HG03025 (cell line): ENCODE results near the gene OR4K2.
"Not testable (repeated sequence)": the region's sequence is repeated elsewhere in the genome, so short reads cannot be mapped to it uniquely, and the experiment has no call there.

Source experiments
- ATAC-seq: cut with Tn5 transposase; IDR thresholded peaks from one replicate; pipeline ENCODE4 v1.9.1; 2021; ENCODE audit warnings: mild to moderate bottlenecking, moderate library complexity; ENCODE audit not compliant: unreplicated experiment, low FRiP score

OR4K2 gene, protein sequence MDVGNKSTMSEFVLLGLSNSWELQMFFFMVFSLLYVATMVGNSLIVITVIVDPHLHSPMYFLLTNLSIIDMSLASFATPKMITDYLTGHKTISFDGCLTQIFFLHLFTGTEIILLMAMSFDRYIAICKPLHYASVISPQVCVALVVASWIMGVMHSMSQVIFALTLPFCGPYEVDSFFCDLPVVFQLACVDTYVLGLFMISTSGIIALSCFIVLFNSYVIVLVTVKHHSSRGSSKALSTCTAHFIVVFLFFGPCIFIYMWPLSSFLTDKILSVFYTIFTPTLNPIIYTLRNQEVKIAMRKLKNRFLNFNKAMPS

DNA sequence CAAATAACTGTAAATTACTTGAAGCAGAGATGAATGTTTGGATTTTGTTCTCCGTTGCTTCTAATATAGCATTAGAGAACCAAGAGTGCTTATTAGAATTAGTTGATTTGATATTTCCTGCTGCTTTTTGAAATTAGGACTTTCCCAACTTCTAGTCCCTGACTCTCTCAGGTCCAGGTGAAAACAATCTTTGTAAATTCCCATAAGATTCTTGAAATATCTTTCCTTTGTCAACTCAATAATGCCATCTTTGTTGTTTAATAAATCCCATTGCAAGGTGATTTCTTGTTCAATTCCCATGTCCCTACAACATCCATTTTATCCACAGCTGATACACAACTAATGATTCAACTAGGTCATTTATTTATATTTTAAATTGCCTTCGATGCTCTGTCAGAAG, at the start of gene OR4K2:
Gene OR4K2, plus strand, starts transcription at position 301 of the 400 bp plus-strand sequence. CDS start 1,126 bp downstream, outside the sequence.
- ATAC-seq, result no peak

DNA sequence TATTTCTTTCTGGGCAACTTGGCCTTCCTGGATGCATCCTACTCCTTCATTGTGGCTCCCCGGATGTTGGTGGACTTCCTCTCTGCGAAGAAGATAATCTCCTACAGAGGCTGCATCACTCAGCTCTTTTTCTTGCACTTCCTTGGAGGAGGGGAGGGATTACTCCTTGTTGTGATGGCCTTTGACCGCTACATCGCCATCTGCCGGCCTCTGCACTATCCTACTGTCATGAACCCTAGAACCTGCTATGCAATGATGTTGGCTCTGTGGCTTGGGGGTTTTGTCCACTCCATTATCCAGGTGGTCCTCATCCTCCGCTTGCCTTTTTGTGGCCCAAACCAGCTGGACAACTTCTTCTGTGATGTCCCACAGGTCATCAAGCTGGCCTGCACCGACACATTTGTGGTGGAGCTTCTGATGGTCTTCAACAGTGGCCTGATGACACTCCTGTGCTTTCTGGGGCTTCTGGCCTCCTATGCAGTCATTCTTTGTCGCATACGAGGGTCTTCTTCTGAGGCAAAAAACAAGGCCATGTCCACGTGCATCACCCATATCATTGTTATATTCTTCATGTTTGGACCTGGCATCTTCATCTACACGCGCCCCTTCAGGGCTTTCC, 47.2 kb upstream of the OR4K2 start:
- ATAC-seq, result not testable (repeated sequence)

DNA sequence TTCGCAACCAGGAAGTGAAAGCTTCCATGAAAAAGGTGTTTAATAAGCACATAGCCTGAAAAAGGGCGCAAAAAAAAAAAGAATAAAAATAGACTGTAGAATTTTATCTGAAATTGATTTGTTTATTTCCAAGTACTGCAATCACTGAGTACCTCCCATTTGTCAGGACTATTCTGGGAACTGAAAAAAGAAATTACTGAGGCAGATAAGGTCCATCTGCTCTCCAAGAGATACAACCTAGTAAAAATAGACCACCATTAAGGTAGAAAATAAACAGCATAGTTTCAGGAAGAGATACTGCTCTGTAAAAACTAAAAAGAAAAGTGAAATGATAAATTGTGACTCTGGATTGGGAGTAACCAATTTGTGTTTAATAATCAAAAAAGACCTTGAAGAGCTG, 46.6 kb upstream of the OR4K2 start:
- ATAC-seq, result no peak

DNA sequence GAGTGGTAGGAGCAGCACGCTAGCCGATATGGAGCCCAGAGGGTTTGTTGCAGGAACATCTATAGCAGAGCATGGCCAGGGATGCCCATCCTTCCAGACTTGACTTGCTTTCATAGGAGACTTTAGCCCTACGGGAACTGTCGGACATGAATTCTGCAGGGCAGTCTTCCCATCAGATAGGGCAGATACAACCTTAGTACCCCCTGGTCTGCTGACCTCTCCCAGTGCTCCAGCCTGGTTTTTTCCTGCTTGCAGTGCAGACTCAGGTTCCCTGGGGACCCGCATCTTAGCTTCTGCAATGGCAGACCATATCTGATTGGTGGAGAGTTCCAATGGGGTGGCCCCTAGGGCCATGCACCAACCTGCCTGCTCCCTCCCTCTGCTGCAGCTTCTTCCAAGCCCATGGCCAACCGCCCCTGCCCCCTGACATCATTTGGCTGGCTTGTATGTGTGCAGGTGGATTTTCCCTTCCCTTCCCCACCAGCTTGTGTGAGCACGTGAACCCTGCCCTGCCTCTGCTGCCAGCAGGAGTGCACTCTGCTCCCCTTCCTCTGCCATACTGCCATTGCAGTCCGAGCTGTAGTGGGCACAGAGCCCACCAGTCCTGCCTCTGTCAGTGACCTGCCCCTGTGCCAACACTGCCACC, 40.6 kb upstream of the OR4K2 start:
- ATAC-seq, result not testable (repeated sequence)

DNA sequence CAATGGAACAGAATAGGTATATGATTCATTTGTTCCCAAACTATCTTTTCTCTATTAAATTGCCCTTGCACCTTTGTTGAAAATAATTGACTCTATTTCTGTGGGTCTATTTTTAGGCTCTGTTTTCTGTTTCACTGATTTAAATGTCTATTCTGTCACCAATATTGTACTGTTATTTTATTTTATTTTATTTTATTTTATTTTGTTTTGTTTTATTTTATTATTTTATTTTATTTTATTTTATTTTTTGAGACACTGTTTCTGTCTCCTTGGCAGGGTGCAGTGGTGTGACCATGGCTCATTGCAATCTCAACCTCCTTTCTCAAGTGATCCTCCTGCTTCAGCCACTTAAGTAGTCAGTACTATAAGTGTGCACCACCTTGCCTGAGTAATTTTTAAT, 36.5 kb upstream of the OR4K2 start:
- no peak for ATAC-seq

DNA sequence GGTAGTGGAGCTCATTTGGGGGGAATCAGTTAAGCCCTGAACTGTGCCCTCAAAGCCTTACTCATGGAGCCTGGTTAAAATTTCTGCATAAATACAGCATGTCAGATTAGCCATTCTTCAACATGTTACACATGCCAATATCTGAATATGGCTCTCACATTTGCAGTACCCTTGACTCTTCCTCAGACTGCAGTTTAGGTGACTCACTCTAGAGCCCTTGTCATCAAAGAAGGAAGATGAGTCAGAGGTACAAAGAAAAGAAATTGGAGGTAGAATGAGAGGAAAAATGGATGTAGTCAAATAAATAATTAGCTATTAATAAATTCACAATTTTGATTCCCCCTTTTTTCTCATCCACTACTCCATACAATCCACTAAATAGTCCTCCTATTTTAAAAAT, 23.6 kb upstream of the OR4K2 start:
- no peak for ATAC-seq

DNA sequence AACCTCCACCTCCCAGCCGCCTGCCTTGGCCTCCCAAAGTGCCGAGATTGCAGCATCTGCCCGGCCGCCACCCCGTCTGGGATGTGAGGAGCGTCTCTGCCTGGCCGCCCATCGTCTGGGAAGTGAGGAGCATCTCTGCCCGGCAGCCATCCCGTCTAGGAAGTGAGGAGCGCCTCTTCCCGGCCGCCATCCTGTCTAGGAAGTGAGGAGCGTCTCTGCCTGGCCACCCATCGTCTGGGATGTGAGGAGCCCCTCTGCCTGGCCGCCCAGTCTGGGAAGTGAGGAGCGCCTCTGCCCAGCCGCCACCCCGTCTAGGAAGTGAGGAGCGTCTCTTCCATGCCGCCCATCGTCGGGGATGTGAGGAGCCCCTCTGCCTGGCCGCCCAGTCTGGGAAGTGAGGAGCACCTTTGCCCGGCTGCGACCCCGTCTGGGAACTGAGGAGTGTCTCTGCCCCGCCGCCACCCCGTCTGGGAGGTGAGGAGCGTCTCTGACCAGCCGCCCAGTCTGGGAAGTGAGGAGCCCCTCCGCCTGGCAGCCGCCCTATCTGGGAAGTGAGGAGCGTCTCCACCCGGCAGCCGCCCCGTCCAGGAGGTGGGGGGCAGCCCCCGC, 8.8 kb upstream of the OR4K2 start:
- not testable (repeated sequence) for ATAC-seq

DNA sequence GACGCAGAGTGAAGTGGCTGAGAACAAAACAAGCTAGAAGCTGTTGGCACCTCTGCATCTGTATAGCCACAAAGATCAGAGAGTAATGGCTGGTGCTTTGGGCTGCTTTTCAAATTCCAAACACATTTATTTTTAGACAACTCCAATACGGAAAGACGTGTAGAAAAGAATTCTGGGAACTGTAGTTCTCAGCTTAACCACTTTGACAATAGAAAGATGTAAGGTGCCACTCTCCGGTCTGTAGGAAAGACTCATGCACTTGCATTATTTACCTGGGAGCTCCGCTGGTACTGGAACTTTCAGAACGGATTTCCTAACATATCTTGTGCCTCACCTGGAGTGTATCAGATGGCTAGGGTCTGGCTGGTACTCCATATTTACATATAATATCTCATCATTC, 1.8 kb upstream of the OR4K2 start:
- ATAC-seq, result no peak

DNA sequence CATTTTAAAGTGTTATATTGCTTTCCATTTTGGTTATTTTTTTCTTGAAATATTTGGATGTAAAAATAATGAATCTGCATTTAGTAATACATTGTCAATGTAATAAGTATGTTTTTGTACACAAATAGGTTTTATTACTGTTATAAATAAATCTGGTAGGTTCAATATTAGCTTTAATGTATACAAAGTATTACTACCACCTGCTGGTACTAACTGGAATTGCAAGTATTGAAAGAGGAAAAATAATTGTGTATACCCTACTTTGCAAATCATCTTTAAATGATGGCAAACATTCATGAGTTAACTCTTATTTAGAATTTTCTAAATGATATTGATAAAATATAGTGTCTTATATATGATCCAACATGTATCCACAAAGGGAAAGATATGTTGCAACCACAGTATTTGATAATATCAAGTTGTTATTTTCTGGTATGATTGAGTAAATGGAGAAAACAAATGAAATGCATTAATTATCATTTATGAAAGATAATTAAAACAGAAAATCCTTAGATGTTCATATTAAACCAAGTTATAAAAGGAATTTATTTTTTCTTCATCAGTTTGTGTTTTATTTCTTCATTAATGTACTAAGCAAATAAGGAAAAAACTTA, 3.2 kb downstream of the OR4K2 start:
- ATAC-seq, result no peak

DNA sequence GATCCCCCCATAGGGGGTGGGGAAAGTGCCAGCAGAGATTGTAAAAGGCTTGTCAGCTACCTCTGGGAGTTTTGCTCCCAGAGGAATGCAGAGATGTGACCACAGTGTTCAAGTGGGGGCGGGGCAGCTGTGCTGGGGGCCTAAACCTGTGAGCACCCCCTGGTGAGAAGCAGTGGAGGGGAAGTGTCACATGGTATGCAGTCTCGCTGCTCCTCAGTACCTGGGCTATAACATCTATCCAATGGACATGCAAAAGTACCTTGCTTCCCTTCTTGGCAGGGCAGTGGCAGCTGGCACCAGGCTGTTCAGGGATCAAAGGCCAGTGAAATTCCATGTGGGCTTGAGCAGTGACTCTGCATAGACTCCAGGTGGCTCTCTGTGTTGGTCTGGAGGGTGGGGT, 20.3 kb downstream of the OR4K2 start:
- no peak for ATAC-seq

DNA sequence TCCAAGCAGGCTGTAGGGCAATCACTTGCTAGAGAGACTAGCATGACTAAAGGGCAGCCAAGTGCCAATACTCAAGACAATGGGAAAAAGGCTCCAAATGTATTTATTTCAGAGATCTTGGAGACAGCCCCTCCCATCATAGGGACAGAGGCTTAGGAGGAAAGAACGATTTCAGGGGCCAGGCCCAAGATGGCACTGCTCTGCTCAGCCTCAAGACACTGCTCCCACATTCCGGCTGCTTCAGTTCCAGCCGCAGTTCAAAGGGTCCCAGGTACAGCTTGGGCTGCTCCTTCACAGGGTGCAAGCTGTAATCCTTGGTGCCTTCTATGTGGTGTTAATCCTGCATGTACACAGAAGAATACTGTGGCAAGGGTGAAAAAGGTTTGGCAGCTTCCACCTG, 26.1 kb downstream of the OR4K2 start:
- no peak for ATAC-seq

DNA sequence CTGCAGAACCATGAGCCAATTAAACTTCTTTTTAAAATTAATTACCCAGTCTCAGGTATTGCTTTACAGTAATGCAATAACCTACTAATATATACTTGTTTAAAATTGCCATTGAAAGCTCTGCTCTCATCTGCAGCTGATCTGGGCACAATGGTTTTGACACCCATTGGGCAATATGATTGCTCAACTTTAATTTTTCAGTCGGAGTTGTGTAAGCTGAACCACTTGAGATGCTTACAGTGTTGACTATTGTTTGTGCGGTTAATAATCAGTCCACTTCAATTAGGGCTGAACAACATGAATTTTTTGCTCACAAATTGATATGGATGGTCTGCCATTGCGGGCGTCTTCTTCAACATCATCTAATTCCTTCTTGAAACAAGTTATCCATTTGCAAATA, 27.5 kb downstream of the OR4K2 start:
- no peak for ATAC-seq

DNA sequence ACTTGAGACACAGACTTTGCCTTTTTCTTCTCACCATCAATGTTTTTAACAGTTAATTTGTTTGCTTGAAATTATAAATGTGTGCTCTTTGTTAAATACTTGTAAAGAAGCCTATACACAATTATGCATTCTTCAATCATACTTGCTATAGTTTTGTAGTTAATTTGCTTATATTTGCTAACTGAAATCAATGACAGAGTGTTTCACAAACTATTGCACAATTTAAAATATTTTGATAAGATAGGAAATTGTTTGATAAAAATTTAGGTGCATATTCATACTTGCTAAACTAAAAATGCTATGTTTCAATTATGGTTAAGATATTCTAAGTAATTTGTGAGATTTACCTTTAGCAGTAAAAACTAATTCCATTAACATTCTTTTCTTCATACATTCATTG, 31.7 kb downstream of the OR4K2 start:
- ATAC-seq, result no peak

DNA sequence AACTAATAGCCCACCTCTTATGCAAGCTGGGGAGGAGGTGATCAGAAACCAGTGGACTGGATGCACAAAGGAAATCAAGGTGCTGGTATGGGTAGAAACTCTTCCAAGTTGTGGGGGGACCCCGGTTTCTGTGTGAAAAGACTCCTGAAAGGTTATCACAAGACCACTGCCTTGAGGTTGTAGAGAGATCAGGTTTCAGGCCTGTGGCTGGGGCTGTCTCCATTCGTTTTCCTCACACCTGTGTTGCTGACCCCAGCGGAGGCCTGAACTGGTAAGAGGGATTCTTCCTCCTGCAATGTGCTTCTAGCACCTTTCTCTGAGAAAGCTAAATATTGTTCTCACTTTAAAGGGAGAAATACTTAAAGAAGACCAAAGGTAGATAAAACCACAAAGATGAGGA, 36.2 kb downstream of the OR4K2 start:
- no peak for ATAC-seq

DNA sequence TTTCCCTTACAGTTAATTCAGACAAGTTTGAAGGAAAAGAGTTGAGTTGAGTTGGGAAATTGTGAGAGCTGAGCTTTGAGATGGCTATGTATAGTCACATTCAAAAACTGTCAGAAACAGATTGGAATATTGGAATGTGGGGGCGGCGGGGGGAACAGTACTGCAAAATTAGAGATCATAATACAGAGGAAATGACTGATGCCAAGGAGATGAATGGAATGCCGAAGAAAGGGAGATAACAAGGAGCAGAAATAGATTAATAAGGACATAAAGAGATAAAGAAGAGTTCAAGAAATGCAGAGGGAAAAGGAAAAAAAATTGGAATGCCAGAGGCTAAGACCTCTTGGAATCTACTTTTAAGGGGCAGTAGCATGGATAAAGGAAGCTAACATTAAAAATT, 42.3 kb downstream of the OR4K2 start:
- ATAC-seq, result no peak

DNA sequence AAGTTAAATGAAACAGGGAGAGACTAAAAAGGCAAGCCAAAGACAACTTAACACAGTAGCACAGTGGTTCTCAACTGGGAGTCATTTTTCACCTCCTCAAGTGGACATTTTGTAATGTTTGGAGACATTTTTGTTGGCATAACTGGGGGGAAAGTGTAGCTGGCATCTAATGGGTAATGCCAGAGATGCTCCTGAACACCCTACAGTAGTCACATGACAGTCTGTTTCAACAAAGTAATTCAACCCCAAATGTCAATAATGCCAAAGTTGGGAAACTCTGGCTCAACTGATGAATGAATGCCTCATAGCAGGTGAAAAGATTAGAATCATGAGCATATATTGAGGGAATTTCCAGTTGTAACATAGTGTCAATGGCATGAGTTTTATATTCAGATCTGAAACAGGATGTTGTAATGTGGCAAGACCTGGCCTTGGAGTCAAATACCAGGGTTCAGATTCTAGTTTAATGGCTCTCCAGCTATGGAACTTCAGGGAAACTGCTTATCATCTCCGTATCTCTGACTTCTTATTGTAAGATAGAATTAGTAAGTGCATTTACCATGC, 43.1 kb downstream of the OR4K2 start:
- no peak for ATAC-seq

DNA sequence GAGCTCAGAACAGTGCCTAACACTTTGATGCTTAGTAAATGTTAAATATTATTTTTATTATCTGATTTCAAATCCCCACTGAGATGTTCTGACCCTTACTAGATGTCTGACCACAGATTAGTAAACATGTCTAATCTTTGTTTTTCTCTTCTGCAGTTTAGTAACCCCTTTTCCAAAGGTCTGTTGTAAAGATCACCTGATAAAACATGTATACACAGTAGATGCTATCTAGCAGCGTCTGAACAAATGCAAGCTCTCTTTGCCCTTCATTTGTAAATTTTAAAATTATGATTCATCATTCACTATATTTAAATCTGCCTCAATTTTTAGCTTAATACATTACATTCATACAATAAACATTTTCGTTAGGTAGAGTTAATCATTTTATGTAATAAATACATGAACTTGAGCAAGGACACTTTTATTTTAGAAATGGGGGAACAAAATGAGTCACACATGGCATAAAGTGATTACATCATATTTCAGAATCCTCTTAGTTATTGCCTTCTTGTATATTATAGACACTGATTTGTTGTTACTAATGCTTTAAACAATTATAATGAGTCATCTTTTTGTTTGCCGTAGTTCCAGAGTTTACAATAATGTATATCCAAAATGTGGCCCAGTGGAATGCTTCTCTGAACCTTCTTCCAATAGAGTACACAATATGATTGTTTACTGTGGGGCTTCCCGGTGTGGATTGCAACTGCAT, 43.8 kb downstream of the OR4K2 start:
- no peak for ATAC-seq

DNA sequence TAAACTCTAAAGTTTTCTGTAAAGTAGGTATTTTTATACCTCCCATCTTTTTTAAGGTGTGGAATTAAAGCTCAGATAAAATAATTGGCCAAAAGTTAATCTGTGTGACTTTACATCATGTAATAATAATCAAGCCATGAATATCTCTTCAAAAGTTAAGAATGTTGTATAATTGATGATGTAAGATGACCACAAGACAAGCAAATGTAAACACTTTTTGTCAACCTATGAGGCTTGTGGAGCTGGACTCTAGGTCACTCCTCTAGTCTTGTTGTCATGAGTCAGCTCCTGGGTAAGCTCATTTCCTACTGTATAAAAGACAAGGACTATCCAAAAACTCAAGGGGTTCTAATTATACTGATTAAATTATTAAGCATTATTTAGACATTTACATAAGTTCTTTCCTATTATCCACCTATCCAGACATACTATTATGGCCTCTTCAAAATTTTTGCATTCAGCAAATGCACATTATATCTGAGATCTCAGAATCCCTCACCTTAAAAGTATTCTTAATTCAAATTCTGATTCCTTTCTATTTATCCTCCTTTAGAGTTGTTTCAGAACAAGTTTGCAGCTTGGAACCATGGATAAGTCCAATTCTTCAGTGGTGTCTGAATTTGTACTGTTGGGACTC, 45.2 kb downstream of the OR4K2 start, which contains the start of gene OR4K5:
Gene OR4K5, plus strand, starts transcription at position 587 of the 637 bp plus-strand sequence. Its CDS starts 0 bp downstream, at position 587.
- ATAC-seq, result no peak

DNA sequence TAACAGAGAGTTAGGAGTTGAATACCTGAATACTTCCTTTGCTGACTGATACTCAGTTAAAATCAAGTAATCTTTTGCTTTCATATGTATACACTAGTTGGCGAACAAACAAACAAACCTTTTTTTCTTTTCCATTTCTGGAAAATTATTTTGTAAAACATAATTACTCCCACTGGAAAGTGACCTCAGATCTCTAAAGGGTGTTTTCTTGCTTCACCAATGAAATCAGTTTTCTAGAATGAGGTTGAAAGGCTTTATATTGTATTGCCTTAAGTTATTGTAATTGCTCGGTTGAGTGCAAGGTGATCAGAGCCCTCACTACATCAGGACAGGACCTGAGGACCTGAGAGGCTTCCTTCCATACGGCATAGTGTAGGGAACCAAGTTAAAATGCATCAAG, 55.7 kb downstream of the OR4K2 start, which contains the start of gene OR4K1:
Gene OR4K1, plus strand, starts transcription at position 301 of the 400 bp plus-strand sequence. CDS start 4,750 bp downstream, outside the sequence.
- ATAC-seq, result no peak
